ENCODE measurements around the gene EPHB2.

DNA sequence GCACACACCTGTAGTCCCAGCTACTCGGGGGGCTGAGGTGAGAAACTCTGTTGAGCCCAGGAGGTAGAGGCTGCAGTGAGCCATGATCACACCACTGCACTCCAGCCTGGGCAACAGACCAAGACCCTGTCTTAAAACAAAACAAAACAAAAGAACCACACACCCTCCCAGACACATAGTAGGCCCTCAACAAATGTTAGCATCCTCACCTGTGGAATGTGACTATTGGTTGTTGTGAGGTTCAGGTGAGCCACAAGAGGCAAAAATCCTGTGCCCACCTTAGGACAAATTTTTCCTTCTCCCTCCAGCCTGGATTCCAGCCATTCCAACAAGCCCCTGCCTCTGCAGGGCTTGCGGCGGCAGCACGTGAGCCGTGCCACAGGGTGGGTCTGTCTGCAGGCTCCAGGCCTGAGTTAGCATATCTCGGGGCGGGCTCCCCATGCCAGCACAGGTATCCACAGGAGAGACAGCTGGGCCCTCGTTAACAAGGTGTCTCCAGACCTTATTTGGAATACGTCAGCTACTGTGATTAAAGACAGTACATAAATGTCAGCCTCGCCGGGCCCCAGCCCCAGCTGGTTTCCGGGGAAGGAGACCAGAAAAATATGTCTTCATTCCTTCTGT, 40.2 kb upstream of the EPHB2 start:
- TF ChIP-seq, protein P1, sequence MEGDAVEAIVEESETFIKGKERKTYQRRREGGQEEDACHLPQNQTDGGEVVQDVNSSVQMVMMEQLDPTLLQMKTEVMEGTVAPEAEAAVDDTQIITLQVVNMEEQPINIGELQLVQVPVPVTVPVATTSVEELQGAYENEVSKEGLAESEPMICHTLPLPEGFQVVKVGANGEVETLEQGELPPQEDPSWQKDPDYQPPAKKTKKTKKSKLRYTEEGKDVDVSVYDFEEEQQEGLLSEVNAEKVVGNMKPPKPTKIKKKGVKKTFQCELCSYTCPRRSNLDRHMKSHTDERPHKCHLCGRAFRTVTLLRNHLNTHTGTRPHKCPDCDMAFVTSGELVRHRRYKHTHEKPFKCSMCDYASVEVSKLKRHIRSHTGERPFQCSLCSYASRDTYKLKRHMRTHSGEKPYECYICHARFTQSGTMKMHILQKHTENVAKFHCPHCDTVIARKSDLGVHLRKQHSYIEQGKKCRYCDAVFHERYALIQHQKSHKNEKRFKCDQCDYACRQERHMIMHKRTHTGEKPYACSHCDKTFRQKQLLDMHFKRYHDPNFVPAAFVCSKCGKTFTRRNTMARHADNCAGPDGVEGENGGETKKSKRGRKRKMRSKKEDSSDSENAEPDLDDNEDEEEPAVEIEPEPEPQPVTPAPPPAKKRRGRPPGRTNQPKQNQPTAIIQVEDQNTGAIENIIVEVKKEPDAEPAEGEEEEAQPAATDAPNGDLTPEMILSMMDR (IDR thresholded peaks at IDR 0.05), result no peak
- TF ChIP-seq POLR2A (IDR thresholded peaks at IDR 0.05), result no peak
